ENCODE measurements around the gene SUPT16H. TPM values are rescaled to one million over a fixed set of nuclear protein-coding genes. Genes with fewer than 3 reads are reported as not detected.

Gene SUPT16H
- total RNA-seq, 2 donors from 2014 or later, result 34.6 to 37.1 TPM

GRCh38 chr14:21350539-21350938 is 33.3 kb downstream of the SUPT16H start:
- no peak for DNase-seq
- Histone ChIP-seq H3K27me3 (no peaks in the 10 kb centered on the region), H3K27ac (no peak overlapping the region), H3K4me1 (no peaks in the 10 kb centered on the region), H3K4me3 (no peak overlapping the region), H3K36me3 (replicated peaks in 1 of 2; ENCODE audit: insufficient read depth in 1 of 2, low read depth in 2 of 2) (peaks cover 8 to 25% of the 10 kb centered on the region in 2 donors), H3K9me3 (no peaks in the 10 kb centered on the region)
- TF ChIP-seq POLR2A (IDR thresholded peaks at IDR 0.05), result no peak
- TF ChIP-seq, protein P1, sequence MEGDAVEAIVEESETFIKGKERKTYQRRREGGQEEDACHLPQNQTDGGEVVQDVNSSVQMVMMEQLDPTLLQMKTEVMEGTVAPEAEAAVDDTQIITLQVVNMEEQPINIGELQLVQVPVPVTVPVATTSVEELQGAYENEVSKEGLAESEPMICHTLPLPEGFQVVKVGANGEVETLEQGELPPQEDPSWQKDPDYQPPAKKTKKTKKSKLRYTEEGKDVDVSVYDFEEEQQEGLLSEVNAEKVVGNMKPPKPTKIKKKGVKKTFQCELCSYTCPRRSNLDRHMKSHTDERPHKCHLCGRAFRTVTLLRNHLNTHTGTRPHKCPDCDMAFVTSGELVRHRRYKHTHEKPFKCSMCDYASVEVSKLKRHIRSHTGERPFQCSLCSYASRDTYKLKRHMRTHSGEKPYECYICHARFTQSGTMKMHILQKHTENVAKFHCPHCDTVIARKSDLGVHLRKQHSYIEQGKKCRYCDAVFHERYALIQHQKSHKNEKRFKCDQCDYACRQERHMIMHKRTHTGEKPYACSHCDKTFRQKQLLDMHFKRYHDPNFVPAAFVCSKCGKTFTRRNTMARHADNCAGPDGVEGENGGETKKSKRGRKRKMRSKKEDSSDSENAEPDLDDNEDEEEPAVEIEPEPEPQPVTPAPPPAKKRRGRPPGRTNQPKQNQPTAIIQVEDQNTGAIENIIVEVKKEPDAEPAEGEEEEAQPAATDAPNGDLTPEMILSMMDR (IDR thresholded peaks at IDR 0.05), result no peak
- intact Hi-C loops (cut with DNase I), result no loop called here
- WGBS, 2 donors, result 42 to 50% methylated on average over 2 to 3 of the region's 3 CpGs
- ATAC-seq, result no peak

DNA sequence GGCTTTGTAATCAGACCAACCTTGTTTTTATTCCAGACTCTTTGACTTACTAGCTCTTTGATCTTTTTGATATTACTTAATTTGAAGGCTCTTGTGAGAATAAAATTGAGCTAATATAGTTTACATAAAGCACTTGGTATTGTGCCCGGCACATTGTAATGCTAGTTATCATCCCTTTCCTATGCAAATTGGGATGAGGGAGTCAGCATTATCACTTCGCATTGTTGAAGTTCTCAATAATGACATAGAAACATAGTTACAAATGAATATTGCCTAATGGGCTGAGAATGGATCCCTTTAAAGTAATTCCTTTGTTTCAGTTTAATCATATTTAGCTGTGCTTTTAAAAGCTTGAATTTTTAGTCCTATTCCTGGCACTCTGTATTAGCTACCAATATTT is 36.6 kb downstream of the SUPT16H start:
- no peaks in the 10 kb centered on the region for H3K4me1 ChIP-seq
- ATAC-seq (no peak), DNase-seq (no peak)
- H3K36me3 ChIP-seq (replicated peaks in 1 of 2; ENCODE audit: insufficient read depth in 1 of 2, low read depth in 2 of 2), result peaks cover 0 to 5% of the 10 kb centered on the region in 2 donors
- WGBS, 2 donors, result 43 to 54% methylated on average over 2 of the region's 2 CpGs
- no peak overlapping the region for H3K27ac ChIP-seq
- H3K27me3 ChIP-seq, result no peaks in the 10 kb centered on the region
- TF ChIP-seq, protein P1 (IDR thresholded peaks at IDR 0.05), result no peak
- TF ChIP-seq POLR2A (IDR thresholded peaks at IDR 0.05), result no peak
- intact Hi-C loops (cut with DNase I), result no loop called here
- no peak overlapping the region for H3K4me3 ChIP-seq
- no peaks in the 10 kb centered on the region for H3K9me3 ChIP-seq

DNA sequence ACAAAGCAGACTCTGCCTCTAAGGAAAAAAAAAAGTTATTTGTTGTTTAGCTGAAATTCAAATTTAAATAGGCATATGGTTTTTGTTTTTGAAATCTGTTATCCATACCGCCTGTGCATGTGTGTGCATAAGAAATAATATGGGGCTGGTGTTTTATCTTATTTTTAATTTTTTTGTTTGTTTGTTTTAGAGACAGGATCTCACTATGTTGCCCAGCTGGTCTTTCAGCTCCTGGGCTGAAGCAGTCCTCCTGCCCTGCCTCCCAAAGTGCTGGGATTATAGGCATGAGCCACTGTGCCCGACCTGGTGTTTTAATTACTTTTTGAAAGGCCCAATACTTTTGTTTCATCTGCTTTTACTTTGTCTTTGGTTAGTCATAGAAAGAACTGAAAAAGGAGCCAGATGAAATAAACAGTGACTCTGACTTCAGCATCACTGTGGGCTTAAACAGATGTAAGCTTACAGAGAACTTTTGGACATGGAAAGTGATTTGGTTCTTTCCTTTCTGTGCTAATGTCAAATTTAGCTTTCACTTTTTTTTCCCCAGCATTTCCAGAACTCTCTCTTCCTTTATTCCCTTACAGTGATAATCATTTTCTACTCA is 37.2 kb downstream of the SUPT16H start:
- WGBS, 2 donors, result 50 to 52% methylated on average over 2 of the region's 2 CpGs
- Histone ChIP-seq H3K27me3 (no peaks in the 10 kb centered on the region), H3K9me3 (no peaks in the 10 kb centered on the region), H3K4me1 (no peaks in the 10 kb centered on the region), H3K4me3 (no peak overlapping the region), H3K36me3 (replicated peaks in 1 of 2; ENCODE audit: insufficient read depth in 1 of 2, low read depth in 2 of 2) (peaks cover 0 to 2% of the 10 kb centered on the region in 2 donors), H3K27ac (no peak overlapping the region)
- no peak for TF ChIP-seq POLR2A (IDR thresholded peaks at IDR 0.05)
- TF ChIP-seq, protein P1 (IDR thresholded peaks at IDR 0.05), result no peak
- ATAC-seq (no peak), DNase-seq (no peak)
- intact Hi-C loops (cut with DNase I), result no loop called here

DNA sequence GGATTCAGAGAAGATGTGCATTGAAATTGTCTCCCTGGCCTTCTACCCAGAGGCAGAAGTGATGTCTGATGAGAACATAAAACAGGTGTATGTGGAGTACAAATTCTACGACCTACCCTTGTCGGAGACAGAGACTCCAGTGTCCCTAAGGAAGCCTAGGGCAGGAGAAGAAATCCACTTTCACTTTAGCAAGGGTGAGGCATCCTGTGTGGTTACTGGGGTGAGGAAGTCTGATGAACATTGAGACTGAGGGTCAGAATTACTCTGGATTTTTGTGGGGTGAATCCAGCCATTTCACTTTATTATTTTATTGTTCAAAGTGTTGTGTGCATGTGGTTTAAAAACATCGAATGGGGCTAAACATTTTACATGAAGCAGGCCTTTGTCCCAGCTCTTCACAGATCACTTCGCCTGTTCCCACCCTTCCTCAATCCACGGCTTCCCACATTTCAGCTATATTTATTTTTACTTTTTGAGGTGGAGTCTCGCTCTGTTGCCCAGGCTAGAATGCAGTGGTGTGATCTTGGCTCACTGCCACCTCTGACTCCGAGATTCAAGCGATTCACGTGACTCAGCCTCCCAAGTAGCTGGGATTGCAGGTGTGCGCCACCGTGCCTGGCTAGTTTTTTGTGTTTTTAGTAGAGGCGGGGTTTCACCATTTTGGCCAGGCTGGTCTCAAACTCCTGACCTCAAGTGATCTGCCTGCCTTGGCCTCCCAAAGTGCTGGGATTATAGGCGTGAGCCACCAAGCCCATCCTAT is 40.6 kb downstream of the SUPT16H start:
- WGBS, 2 donors, result 81 to 82% methylated on average over 13 of the region's 13 CpGs
- TF ChIP-seq, protein P1 (IDR thresholded peaks at IDR 0.05), result no peak
- TF ChIP-seq POLR2A (IDR thresholded peaks at IDR 0.05), result no peak
- ATAC-seq, result no peak

More for the DNA sequence above, 40.6 kb downstream of the SUPT16H start:
- Histone ChIP-seq H3K9me3 (no peaks in the 10 kb centered on the region), H3K36me3 (replicated peaks in 1 of 2; ENCODE audit: insufficient read depth in 1 of 2, low read depth in 2 of 2) (no peaks in the 10 kb centered on the region), H3K4me1 (no peaks in the 10 kb centered on the region), H3K4me3 (no peak overlapping the region), H3K27ac (no peak overlapping the region), H3K27me3 (no peaks in the 10 kb centered on the region)
- intact Hi-C loops (cut with DNase I), result no loop called here
- DNase-seq, result no peak
